NCI-H128 (cell line): Measurements from ENCODE around the gene PDZRN3.

Source experiments
- DNase-seq: peaks from one replicate; lab custom pipeline; 2025; ENCODE audit not compliant: unreplicated experiment; lab: John Stamatoyannopoulos, UW

Gene PDZRN3

GRCh38 chr3:73498764-73499622 lies 125.7 kb downstream of the PDZRN3 start:
- DNase-seq: no peak

DNA sequence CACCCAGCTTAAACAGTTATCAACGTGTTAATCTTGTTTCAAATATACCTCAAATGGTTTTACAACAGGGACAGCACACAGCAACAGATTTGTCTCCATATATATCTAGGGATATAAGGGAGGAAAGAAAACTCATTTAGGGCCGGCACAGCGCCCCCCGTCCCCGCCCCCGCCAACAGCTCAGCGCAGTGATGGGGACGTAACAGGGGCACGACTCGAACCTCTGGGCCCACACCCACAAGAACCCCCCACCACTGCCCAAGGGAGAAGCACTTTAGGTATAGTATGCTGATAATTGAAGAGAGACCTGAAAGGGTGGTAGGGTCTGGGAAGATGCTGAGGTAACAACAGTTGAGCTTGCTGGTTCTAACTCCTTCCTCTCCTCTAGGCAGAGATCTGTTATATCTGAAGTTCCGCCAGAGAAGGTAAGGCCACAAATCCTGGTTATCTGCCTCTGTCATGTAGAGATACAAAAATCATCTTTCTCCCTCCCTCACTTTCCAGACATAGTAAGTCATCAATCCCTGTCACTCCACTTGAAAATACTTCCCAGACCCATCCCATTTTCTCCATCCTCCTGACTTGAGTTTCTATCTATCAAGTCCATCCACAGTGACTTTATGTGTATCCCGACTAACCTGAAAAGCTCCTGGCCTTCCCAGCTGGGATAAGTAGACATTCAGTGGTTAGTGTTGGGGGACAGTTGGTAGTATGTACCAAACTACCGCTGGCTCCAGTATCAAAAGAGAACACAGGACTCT lies 126.9 kb downstream of the PDZRN3 start:
- no peak for DNase-seq

GRCh38 chr3:73493543-73494308 lies 131.0 kb downstream of the PDZRN3 start:
- no peak for DNase-seq

GRCh38 chr3:73492186-73492585 lies 132.6 kb downstream of the PDZRN3 start:
- no peak for DNase-seq

DNA sequence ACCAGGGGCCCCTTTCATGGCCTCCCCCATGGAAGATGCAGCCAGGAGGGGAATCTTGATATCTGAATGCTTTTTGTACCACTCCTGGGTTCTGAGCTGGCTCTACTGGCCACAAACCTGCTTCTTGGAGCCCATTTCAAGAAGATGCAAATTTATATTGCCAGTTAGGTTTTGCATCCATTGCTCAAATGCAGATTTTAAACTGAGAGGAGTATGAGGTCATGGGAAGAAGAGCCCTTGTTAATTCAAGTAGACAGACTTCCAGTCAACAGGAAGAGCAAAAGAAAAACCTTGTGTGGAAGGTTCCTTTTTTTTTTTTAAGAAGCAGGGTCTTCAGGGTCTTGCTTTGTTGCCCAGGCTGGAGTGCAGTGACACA lies 133.5 kb downstream of the PDZRN3 start:
- DNase-seq: no peak

DNA sequence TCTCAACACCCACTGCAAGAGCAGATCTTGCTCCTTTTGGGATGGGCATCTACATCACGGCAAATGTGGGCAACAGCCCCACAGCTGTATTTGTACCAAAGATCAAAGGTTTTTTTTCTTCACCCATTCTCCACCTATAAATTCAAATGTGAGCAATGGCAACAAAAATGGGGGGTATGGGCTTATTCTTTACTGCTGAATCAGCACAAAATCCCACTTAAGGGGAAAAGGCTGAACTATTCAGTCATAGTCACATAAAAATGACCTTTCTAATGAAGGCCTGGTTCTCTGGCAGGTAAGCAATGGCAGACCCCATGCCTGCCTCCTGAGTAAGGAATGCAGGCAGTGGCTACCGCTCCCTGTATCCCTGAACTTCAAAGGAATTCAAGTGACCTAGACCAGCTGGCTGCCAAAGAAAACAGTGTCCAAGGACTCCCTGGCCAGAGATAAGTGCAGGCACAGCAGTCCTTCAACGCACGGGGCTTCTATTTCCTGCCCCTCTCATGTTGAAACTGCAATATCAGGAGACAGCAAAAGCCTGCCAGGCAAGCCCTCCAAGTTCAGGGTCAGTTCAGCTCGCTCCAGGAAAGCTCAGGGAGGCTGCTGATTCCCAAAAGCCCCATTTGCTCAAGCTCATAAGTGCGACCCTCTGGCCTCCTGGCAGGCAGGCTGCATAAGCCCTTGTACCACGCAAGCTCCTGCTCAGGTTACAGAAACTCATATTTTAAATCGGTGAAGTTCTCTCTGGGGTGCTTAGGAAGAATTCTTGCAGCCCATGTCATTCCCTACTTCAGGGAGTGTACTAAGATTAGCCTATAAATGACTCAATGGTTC lies 134.1 kb downstream of the PDZRN3 start:
- DNase-seq: no peak

GRCh38 chr3:73485877-73486330 lies 138.8 kb downstream of the PDZRN3 start:
- DNase-seq: no peak

DNA sequence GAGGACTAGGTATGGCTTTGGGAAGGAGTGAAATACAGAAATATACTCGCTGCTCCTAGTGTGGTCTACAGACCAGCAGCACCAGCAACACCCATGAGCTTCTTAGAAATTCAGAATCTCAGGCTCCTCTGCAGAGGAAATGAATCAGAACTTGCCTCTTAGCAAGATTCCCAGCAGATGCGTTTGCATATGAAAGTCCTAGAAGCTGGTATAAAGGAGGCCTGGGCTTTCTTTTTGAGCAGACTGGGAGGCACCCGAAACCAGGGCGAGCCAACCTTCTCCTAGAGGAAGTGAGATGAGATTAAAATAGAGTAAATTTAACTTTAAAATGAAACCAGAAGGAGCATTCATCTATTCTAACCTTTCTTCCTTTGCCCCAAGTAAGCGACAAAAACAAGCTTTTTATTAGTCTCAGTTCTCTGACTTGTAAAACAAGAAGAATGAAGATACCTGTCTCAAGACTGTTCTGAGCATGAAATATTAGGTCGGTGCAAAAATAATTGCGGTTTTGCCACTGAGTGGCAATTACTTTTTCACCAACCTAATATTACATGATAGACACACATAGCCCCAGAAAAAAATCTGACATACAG lies 140.0 kb downstream of the PDZRN3 start:
- no peak for DNase-seq

GRCh38 chr3:73481888-73482287 lies 142.9 kb downstream of the PDZRN3 start:
- DNase-seq: no peak

- no peak for DNase-seq
Observed at GRCh38 chr3:73480187-73480672, 144.5 kb downstream of the PDZRN3 start.

GRCh38 chr3:73479325-73479724 lies 145.4 kb downstream of the PDZRN3 start:
- DNase-seq: no peak

DNA sequence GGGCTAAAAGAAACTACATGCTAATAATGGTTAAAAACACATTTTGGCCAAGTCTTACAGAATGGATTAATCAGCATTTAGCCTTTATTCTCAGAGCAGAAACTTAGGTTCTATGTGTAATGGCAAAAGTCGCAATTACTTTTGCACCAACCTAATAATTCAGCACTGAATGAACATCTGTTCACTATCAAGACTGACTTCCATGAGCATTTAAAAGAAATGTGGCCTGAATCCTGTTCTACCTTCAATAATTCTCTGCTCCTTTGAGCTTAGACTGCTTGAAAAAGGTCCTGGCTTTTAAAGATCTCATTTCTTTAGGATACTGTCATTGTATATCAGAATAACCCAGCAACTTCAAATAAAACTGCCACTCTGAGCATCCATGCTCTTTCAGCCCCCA lies 145.9 kb downstream of the PDZRN3 start:
- no peak for DNase-seq

DNA sequence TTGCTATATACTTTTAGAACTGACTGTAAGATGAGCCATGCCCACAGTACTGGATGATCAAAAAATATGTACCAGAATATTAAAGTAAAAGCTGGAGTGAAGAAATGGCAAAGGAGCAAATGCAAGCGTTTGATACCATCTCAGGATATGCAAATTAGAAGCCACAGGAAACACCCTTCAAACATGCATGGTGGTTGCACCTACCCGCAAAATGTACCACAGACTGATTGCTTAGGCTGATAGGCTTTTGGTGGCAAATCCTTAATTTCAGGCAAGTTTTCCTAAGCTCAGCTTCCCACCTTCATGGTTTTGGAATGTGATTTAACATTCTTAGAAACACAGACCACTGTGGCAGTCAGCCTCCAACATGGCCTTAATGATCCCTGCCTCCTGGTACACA lies 149.0 kb downstream of the PDZRN3 start:
- DNase-seq: no peak

DNA sequence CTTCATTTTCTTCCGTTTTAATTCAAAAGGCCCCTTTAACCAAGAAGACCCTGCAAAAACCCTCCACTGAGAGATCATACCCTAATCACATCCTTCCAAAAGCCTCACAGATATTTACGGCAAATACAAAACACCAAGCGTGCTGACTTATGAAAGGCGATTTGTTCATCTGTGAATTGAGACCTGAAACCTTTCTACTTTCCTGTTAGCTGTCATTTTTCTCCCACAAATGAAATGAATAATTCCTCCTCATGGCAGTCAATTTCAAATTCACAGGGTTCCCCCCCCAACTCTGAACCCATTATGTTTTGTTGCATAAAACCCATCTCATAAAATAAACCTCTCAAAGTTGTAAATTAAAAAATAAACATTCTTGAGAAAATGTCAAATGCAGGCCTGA lies 149.6 kb downstream of the PDZRN3 start:
- DNase-seq: no peak

DNA sequence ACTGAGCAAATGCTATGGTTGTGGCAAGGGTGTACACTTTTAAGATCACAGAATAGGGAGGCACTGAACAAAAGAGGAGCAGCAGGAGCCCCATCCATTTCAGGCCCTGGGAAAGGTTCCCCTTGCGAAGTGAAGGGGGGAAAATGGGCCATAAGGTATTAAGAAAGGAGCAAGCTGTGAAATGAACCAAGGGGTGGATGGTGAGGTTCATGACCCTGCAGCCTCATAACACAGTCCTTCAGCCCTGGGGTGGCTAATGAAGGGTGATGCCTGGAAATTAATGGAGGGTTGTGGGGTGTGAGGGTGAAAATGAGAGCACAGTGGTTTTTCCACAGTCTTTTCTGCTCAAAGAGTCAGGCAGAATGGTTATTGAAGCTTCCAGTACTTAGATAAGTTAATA lies 150.1 kb downstream of the PDZRN3 start:
- no peak for DNase-seq

- DNase-seq: no peak
Observed at GRCh38 chr3:73473898-73474416, 150.8 kb downstream of the PDZRN3 start.

DNA sequence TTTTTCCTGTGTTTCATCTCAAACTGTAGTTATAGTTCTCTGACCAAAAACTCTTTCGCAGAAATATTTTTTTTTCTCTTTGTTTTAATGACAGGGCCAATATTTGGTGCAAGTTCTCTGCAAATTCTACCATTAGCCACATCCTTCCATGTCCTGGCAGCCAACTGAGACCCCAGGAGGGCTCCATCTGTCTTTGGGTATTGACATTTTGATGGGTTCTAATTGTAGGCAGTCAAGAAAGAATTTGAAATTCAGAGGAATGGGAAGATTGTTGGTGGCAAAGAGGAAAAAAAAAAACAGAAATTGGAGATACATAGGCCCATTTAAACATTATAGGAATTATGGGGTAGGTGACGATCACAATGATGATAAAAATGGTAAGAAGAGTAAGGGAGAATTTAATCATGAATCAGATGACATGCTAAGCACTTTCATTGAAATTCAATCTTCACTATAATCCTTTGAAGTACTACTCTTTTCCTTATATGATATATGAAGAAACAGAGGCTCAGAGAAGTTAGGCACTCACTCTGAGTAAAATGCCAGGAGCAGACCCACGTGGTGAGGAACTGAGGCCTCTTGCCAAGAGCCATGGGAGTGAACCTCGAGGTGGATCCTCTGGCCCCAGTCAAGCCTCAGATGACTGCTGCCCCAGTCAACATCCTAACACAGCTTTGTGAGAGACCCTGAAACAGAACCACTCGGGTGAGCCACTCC lies 151.4 kb downstream of the PDZRN3 start:
- DNase-seq: no peak

- DNase-seq: no peak
Observed at GRCh38 chr3:73471986-73472787, 152.6 kb downstream of the PDZRN3 start.
